Adrenal gland (tissue), 12 donors: ENCODE data around the gene ZBTB4. TPM values are rescaled to one million over a fixed set of nuclear protein-coding genes. Genes with fewer than 3 reads are reported as not detected.

ENCODE experiments used
- DNase-seq, 7 donors: peaks; one replicate each; pipeline ENCODE4 v3.0.0-alpha.2; 2019 to 2020
- H3K27ac ChIP-seq, 5 donors: fragments of 200-600 bp; sonication (generic) in 4 of 5; 1 replicate in 3 of 5; 2 replicates in 2 of 5; pipeline versions ENCODE4 v1.5.1 to v1.8.0; 2016 to 2020; ENCODE audit warnings: mild to moderate bottlenecking in 1 of 5
- H3K27me3 ChIP-seq: fragments of 200-600 bp; 2 replicates; pipeline ENCODE4 v1.8.0; 2021
- H3K36me3 ChIP-seq, 2 donors: fragments of 200-600 bp; replicated peaks in 1 of 2; 1 replicate in 1 of 2; 2 replicates in 1 of 2; pipeline versions ENCODE4 v1.5.1 to v1.8.0; 2018 to 2022
- H3K4me1 ChIP-seq, 2 donors: fragments of 200-600 bp; replicated peaks in 1 of 2; 1 replicate in 1 of 2; 2 replicates in 1 of 2; pipeline versions ENCODE4 v1.5.1 to v1.8.0; 2018 to 2021
- H3K4me3 ChIP-seq, 4 donors: fragments of 200-600 bp; sonication (generic) in 3 of 4; one replicate each; pipeline ENCODE4 v1.5.1; 2016 to 2018
- H3K9me3 ChIP-seq, 3 donors: fragments of 200-600 bp; sonication (generic) in 1 of 3; replicated peaks in 1 of 3; 1 replicate in 2 of 3; 2 replicates in 1 of 3; pipeline versions ENCODE4 v1.5.1 to v1.8.0; 2016 to 2021
- CTCF ChIP-seq, 6 experiments: fragments of 450-650 bp in 4 of 6; fragments of 200-600 bp in 2 of 6; sonication (generic) in 1 of 6; IDR thresholded peaks; 1 replicate in 5 of 6; 2 replicates in 1 of 6; pipeline versions ENCODE4 v1.5.1 to v1.8.0; 2016 to 2021; ENCODE audit warnings: antibody characterized with exemption in 6 of 6, mild to moderate bottlenecking in 2 of 6, moderate library complexity in 1 of 6
- POLR2A ChIP-seq, 2 donors: fragments of 450-650 bp; IDR thresholded peaks; one replicate each; pipeline ENCODE4 v1.6.1; 2017; ENCODE audit warnings: antibody characterized with exemption in 2 of 2, mild to moderate bottlenecking in 2 of 2, moderate library complexity in 1 of 2
- WGBS, 4 donors: extraction: QIAGEN DNeasy Blood & Tissue Kit in 2 of 4; methylation state at CpG; one replicate each; pipeline versions ENCODE4 v1.1.5 to v1.1.7; 2013 to 2017; 5-methylcytosine and 5-hydroxymethylcytosine counted together
- intact Hi-C, 2 donors: fragments of 100-400 bp; cut with DNase I; formaldehyde crosslinking; loops; one replicate each; pipeline versions ENCODE4 v1.14.1 to v1.15.0; 2022 to 2023
- polyA plus RNA-seq, 3 donors: library from polyadenylated mRNA; stranded (reverse); fragments of 200-250 nt in 2 of 3; fragments of 350-450 nt in 1 of 3; fragmentation: Illumina TruSeq in 1 of 3; extraction: RNeasy Lipid Tissue Mini Kit (QIAGEN cat#74804) in 1 of 3; gene quantifications; one replicate each; pipeline ENCODE4 v1.2.3, GENCODE V29; 2013 to 2014
- total RNA-seq, 9 donors: library from RNA; depleted of rRNA in 4 of 9; stranded (reverse); fragments of >200 nt in 4 of 9; fragments of 120-200 nt in 1 of 9; fragmentation: NEBNext Ultra II Directional in 1 of 9; extraction: Animal tissue kit (Norgen Biotek cat#: 25700) in 1 of 9; gene quantifications; one replicate each; pipeline versions ENCODE4 v1.1.0 to v1.2.4, GENCODE V29; 2013 to 2023
- donor health status: healthy with polysubstance abuse.
- donor health status: Bipolar disorder and iron deficiency.
- donor health status: DM: yes; HTN: yes; CAD: no.
- donor health status: DM: no; HTN: no; CAD: no.
- donor health status: DM: no; HTN: no; CAD: no.
- donor health status: DM: yes; HTN: yes; CAD: no.

The ZBTB4 gene
- total and polyA plus RNA-seq, 12 donors: 16.6 to 111 (median 66.5) TPM

- H3K27ac ChIP-seq: no peak overlapping the region
- no peaks in the 10 kb centered on the region for H3K4me1 ChIP-seq
- H3K36me3 ChIP-seq: peaks cover 0 to 99% of the 10 kb centered on the region in 2 donors
- no peak for DNase-seq
- WGBS, 4 donors: 89 to 97% (median 93%) methylated on average over 8 of the region's 8 CpGs
- H3K9me3 ChIP-seq: no peaks in the 10 kb centered on the region
- intact Hi-C loops: no loop called here
- no peaks in the 10 kb centered on the region for H3K27me3 ChIP-seq
- H3K4me3 ChIP-seq: no peak overlapping the region
- TF ChIP-seq POLR2A (IDR thresholded peaks at IDR 0.05): no peak
- TF ChIP-seq CTCF (IDR thresholded peaks at IDR 0.05): no peak
Observed at GRCh38 chr17:7503521-7503920, 24.1 kb upstream of the ZBTB4 start.

- intact Hi-C loops: no loop called here
- no peak for DNase-seq
- no peaks in the 10 kb centered on the region for H3K4me1 ChIP-seq
- TF ChIP-seq CTCF (IDR thresholded peaks at IDR 0.05) (peak in 2 of 6 experiments; percentile 10), POLR2A (IDR thresholded peaks at IDR 0.05) (no peak)
- H3K36me3 ChIP-seq: peaks cover 0 to 99% of the 10 kb centered on the region in 2 donors
- WGBS, 4 donors: 72 to 90% (median 80%) methylated on average over 13 to 14 of the region's 14 CpGs
- H3K27me3 ChIP-seq: no peaks in the 10 kb centered on the region
- H3K4me3 ChIP-seq: no peak overlapping the region
- H3K9me3 ChIP-seq: no peaks in the 10 kb centered on the region
- no peak overlapping the region for H3K27ac ChIP-seq
Observed at GRCh38 chr17:7502987-7503386, 23.6 kb upstream of the ZBTB4 start.

- Histone ChIP-seq H3K27me3 (no peaks in the 10 kb centered on the region), H3K36me3 (peaks cover 0 to 99% of the 10 kb centered on the region in 2 donors), H3K4me1 (no peaks in the 10 kb centered on the region), H3K4me3 (no peak overlapping the region), H3K9me3 (no peaks in the 10 kb centered on the region), H3K27ac (no peak overlapping the region)
- intact Hi-C loops: no loop called here
- 81 to 93% (median 91%) methylated on average over 6 to 20 of the region's 20 CpGs for WGBS, 4 donors
- no peak for DNase-seq
- TF ChIP-seq CTCF (IDR thresholded peaks at IDR 0.05) (no peak), POLR2A (IDR thresholded peaks at IDR 0.05) (no peak)
Observed at GRCh38 chr17:7502171-7502847, 22.9 kb upstream of the ZBTB4 start.

- 77 to 82% (median 81%) methylated on average over 10 to 14 of the region's 14 CpGs for WGBS, 4 donors
- no peaks in the 10 kb centered on the region for H3K4me1 ChIP-seq
- intact Hi-C loops: no loop called here
- no peak for TF ChIP-seq POLR2A (IDR thresholded peaks at IDR 0.05)
- TF ChIP-seq CTCF (IDR thresholded peaks at IDR 0.05): no peak
- no peak for DNase-seq
- peaks cover 0 to 100% of the 10 kb centered on the region in 2 donors for H3K36me3 ChIP-seq
- no peaks in the 10 kb centered on the region for H3K27me3 ChIP-seq
- H3K27ac ChIP-seq: no peak overlapping the region
- no peaks in the 10 kb centered on the region for H3K9me3 ChIP-seq
- H3K4me3 ChIP-seq: no peak overlapping the region
Observed at GRCh38 chr17:7501729-7502128, 22.3 kb upstream of the ZBTB4 start.
